ENCODE measurements around the gene TMEM272. TPM values are rescaled to one million over a fixed set of nuclear protein-coding genes. Genes with fewer than 3 reads are reported as not detected.

TMEM272 gene
- total RNA-seq, 1 experiment from 2014 or later: 0.15 TPM

DNA sequence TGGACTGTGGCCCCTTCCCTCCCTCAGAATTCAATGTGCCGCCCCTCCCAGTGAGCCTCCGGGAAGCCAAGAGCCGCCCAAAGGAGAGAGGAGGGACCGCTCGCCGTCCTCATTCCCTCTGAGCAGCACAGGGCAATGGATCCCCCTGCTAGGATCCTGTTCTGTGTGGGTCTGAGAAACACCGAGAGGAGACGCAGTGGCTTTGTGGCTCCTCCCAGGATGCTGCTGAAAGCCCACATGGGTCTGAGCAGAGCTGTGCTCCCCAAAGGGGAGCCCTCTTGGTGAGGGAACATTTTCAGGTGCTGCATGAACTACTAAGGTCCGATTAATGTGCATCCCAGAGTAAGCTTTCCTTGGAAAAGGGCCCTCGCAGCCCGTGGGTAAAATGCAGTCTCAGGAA is 71.5 kb downstream of the TMEM272 start:
- ChIA-PET CTCF (no interaction called here), POLR2A (no interaction called here)
- BruUV-seq (replicated peaks): no TSS peak
- ATAC-seq: no peak
- H3K27ac ChIP-seq (ENCODE audit: low read length): no peak overlapping the region
- no peak overlapping the region for H3K4me3 ChIP-seq (ENCODE audit: low read depth in 2 of 2, low read length in 2 of 2)
- no peaks in the 10 kb centered on the region for H3K36me3 ChIP-seq (ENCODE audit: control insufficient read depth, insufficient read depth, low read length)
- in situ Hi-C loops (cut with HindIII; ENCODE audit: low pct_unique_long_range_greater_than_20kb, low sequenced_read_pairs) (no loop called here), intact Hi-C loops (cut with micrococcal nuclease; ENCODE audit: unreplicated experiment) (no loop called here)
- H3K27me3 ChIP-seq (ENCODE audit: control insufficient read depth, insufficient read depth, low read length): no peaks in the 10 kb centered on the region
- TF ChIP-seq SIN3A (IDR thresholded peaks at IDR 0.05; ENCODE audit: borderline replicate concordance, insufficient read depth, low read depth, low read length) (no peak), REST (IDR thresholded peaks at IDR 0.05; ENCODE audit: insufficient read depth in 1 of 2, low read depth in 2 of 2, low read length in 1 of 2) (no peak), TCF7L2 (IDR thresholded peaks at IDR 0.05; ENCODE audit: low read depth, low read length) (no peak), CTCF (IDR thresholded peaks at IDR 0.05) (no peak), POLR2AphosphoS5 (IDR thresholded peaks at IDR 0.05; ENCODE audit: low read depth, low read length) (no peak)
- no peaks in the 10 kb centered on the region for H3K4me1 ChIP-seq (ENCODE audit: control insufficient read depth, insufficient read depth, low read length)
- no peaks in the 10 kb centered on the region for H3K9me3 ChIP-seq (ENCODE audit: control insufficient read depth, insufficient read depth, low read depth, low read length)
- DNase-seq (ENCODE audit: low read depth, low spot score): no peak

DNA sequence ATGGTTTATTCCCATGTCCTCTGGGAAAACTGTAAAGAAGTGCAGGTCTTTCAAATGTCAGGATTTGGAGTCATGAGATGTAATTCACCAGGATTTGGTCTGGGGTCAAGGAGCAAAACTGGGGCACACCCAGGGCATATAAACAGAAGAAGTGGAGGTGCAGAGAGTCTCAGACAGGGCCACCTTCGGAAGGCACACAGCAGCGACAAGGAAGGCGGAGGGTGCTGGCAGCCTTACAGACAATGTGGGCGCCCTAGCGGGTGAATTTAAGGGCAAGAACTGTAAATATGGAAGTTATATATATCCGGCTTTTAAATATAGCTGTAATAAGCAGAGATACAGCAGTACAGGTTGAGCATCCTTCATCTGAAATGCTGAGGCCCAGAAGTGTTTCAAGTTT is 72.2 kb downstream of the TMEM272 start:
- Histone ChIP-seq H3K9me3 (ENCODE audit: control insufficient read depth, insufficient read depth, low read depth, low read length) (no peaks in the 10 kb centered on the region), H3K4me3 (ENCODE audit: low read depth in 2 of 2, low read length in 2 of 2) (no peak overlapping the region), H3K4me1 (ENCODE audit: control insufficient read depth, insufficient read depth, low read length) (no peaks in the 10 kb centered on the region), H3K27me3 (ENCODE audit: control insufficient read depth, insufficient read depth, low read length) (no peaks in the 10 kb centered on the region), H3K36me3 (ENCODE audit: control insufficient read depth, insufficient read depth, low read length) (no peaks in the 10 kb centered on the region), H3K27ac (ENCODE audit: low read length) (no peak overlapping the region)
- DNase-seq (ENCODE audit: low read depth, low spot score): no peak
- POLR2A ChIA-PET: no interaction called here
- intact Hi-C loops (cut with micrococcal nuclease; ENCODE audit: unreplicated experiment) (no loop called here), in situ Hi-C loops (cut with HindIII; ENCODE audit: low pct_unique_long_range_greater_than_20kb, low sequenced_read_pairs) (no loop called here)
- TF ChIP-seq SIN3A (IDR thresholded peaks at IDR 0.05; ENCODE audit: borderline replicate concordance, insufficient read depth, low read depth, low read length) (no peak), REST (IDR thresholded peaks at IDR 0.05; ENCODE audit: insufficient read depth in 1 of 2, low read depth in 2 of 2, low read length in 1 of 2) (no peak), TCF7L2 (IDR thresholded peaks at IDR 0.05; ENCODE audit: low read depth, low read length) (no peak), POLR2AphosphoS5 (IDR thresholded peaks at IDR 0.05; ENCODE audit: low read depth, low read length) (no peak), CTCF (IDR thresholded peaks at IDR 0.05) (no peak)
- no peak for ATAC-seq
- CTCF ChIA-PET: no interaction called here
- no TSS peak for BruUV-seq (replicated peaks)

Measured in Panc1 (cell line).